Measurements from ENCODE around the gene GPATCH8. TPM values are rescaled to one million over a fixed set of nuclear protein-coding genes. Genes with fewer than 3 reads are reported as not detected.
A peak's percentile ranks its signal among the peaks of the same experiment; 100 is the strongest.

Gene GPATCH8
- total RNA-seq, 4 donors from 2014 or later = 14.5 to 53.1 (median 31.2) TPM

- Histone ChIP-seq H3K9me3 (no peaks in the 10 kb centered on the region), H3K27me3 (no peaks in the 10 kb centered on the region), H3K36me3 (peaks cover 0 to 16% (median 2%) of the 10 kb centered on the region in 4 donors), H3K4me3 (no peak overlapping the region), H3K4me1 (no peaks in the 10 kb centered on the region), H3K27ac (no peak overlapping the region)
- intact Hi-C loops (cut with DNase I; ENCODE audit: low total_unique reads) = no loop called here
- TF ChIP-seq CTCF (IDR thresholded peaks at IDR 0.05) (no peak), POLR2A (IDR thresholded peaks at IDR 0.05) (no peak), POLR2AphosphoS5 (IDR thresholded peaks at IDR 0.05) (no peak), EP300 (IDR thresholded peaks at IDR 0.05; ENCODE audit: low read depth) (no peak)
- in situ Hi-C loops (cut with MboI; ENCODE audit: low pct_ligation_motif_present in 1 of 4, low pct_unique_long_range_greater_than_20kb in 1 of 4, low sequenced_read_pairs in 3 of 4) = no loop called here
- 80 to 82% methylated on average over 2 to 4 of the region's 4 CpGs for WGBS, 2 donors (ENCODE audit: low coverage in 1 of 2)
- no peak for DNase-seq
Measured at GRCh38 chr17:44408786-44409185, 94.4 kb downstream of the GPATCH8 start.

DNA sequence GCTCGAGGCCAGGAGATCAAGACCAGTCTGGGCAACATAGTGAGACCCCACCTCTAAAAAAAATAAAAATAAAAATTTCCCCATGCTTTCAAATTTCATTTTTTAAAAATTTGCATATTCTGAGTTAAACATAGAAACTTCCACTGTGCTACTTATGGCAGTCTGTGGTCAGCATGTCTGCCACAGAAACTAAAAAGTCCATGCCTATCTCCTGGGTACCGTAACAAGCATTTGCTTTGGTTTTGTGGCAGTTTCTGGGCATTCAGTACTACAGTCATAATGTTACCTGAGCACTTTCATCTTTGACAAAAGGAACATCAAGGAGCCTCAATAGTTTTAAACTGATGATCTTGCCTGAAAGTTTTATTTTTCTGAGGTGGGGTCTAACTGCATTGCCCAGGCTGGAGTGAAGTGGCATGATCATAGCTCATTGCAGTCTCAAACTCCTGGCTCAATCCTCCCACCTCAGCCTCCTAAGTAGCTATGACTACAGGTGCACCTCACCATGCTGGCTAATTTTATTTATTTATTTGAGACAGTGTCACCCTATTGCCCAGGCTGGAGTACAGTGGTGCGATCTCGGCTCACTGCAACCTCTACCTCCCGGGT, 100.5 kb downstream of the GPATCH8 start:
- peaks cover 0 to 32% (median 16%) of the 10 kb centered on the region in 4 donors for H3K36me3 ChIP-seq
- in situ Hi-C loops (cut with MboI; ENCODE audit: low pct_ligation_motif_present in 1 of 4, low pct_unique_long_range_greater_than_20kb in 1 of 4, low sequenced_read_pairs in 3 of 4) (no loop called here), intact Hi-C loops (cut with DNase I; ENCODE audit: low total_unique reads) (no loop called here)
- H3K27ac ChIP-seq = no peak overlapping the region
- TF ChIP-seq EP300 (IDR thresholded peaks at IDR 0.05; ENCODE audit: low read depth) (no peak), POLR2AphosphoS5 (IDR thresholded peaks at IDR 0.05) (no peak)
- H3K27me3 ChIP-seq = no peaks in the 10 kb centered on the region
- DNase-seq = no peak
- H3K4me1 ChIP-seq = no peaks in the 10 kb centered on the region
- no peak overlapping the region for H3K4me3 ChIP-seq
- no peaks in the 10 kb centered on the region for H3K9me3 ChIP-seq
- WGBS, 2 donors (ENCODE audit: low coverage in 1 of 2) = 84 to 94% methylated on average over 2 to 5 of the region's 5 CpGs

DNA sequence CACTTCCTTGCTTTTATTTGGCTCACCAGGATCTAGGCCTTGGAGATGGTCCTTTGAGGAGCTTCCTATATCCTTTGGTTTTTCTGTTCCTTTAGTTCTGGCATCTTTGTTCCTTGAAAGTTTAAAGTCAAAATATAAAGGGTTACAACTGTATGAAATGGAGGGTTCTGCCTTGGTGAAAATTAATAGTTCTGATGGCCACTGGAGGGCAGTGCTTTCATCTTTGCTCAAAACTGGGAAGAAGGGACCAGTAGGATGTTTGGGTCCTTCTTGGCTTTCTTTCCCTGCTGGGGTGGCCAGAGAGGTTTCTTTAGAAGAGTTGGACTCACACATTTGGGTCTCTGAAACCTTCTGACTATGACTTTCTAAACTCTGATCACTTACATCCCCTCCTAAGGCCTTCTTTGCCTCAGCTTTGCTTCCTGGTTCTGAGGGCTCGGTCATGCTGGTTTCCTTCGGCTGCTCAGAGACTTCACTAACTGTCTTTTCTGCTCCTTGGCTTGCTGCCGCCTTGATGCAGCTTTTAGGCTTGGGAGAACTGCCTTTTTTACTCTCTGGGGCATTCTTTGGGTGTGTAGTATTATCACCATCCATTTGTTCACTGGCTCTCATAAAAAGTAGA, 102.9 kb downstream of the GPATCH8 start:
- no peak overlapping the region for H3K4me3 ChIP-seq
- no peak for DNase-seq
- no peak overlapping the region for H3K27ac ChIP-seq
- in situ Hi-C loops (cut with MboI; ENCODE audit: low pct_ligation_motif_present in 1 of 4, low pct_unique_long_range_greater_than_20kb in 1 of 4, low sequenced_read_pairs in 3 of 4) (no loop called here), intact Hi-C loops (cut with DNase I; ENCODE audit: low total_unique reads) (no loop called here)
- H3K4me1 ChIP-seq = no peaks in the 10 kb centered on the region
- H3K36me3 ChIP-seq = peaks cover 0 to 32% (median 14%) of the 10 kb centered on the region in 4 donors
- no peaks in the 10 kb centered on the region for H3K9me3 ChIP-seq
- no peaks in the 10 kb centered on the region for H3K27me3 ChIP-seq
- TF ChIP-seq EP300 (IDR thresholded peaks at IDR 0.05; ENCODE audit: low read depth) = no peak
- peak; percentile 22 to 32 (median 27) for TF ChIP-seq CTCF (IDR thresholded peaks at IDR 0.05)
- 90 to 93% methylated on average over 2 to 3 of the region's 3 CpGs for WGBS, 2 donors (ENCODE audit: low coverage in 1 of 2)

DNA sequence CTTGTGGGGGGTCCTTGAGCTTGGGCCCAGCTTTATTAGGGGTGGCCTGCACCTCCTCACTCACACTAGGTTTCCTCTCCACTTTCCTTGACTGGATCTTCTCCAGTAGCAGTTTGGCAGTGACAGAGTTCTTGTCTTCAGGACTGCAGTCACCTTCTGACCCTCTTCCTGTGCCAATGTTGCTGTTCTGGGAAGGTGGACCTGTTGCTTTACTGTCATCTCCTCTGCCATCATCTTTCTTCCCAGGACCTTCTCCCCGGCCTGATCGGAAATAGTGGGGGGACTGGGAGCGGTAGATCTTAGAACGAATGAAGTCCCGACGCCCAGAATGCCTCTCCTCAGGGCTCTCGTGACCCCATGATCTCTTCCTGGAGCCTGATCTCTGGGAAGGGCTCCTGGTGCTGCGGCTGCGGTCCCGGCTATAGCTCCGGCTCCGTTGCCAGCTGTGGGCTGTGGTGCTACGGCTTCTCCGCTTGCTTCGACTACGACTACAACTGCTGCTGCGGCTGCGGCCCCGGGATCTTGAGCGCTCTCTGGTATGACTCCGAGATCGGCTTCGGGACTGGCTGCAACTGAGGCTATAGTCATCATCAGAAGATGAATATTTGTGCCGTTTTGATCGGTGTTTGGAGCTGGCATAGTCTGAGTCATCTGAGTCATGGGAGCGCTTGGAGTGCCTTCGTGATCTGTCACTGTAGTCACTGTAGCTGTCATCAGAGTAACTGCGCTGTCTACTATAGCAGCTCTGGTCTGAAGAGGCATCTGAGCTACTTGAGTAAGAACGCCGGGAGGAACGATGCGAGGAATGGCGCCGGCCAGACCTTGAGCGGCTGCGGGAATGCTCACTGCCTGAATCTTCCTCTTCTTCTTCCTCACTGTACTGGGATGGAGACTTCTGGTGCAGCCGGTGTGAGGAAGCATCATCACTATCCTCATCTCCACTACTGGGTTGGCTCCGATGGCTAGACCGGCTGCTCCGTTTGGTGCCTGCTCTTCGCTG, 104.2 kb downstream of the GPATCH8 start:
- DNase-seq = no peak
- H3K27me3 ChIP-seq = no peaks in the 10 kb centered on the region
- in situ Hi-C loops (cut with MboI; ENCODE audit: low pct_ligation_motif_present in 1 of 4, low pct_unique_long_range_greater_than_20kb in 1 of 4, low sequenced_read_pairs in 3 of 4) (loop anchor here in 1 of 4 donors (25.0 kb wide), 1 partner anchor 113 kb away; the partner anchor contains the start of gene GPATCH8), intact Hi-C loops (cut with DNase I; ENCODE audit: low total_unique reads) (no loop called here)
- H3K36me3 ChIP-seq = peaks cover 0 to 27% (median 9%) of the 10 kb centered on the region in 4 donors
- TF ChIP-seq POLR2AphosphoS5 (IDR thresholded peaks at IDR 0.05) = no peak
- H3K9me3 ChIP-seq = no peaks in the 10 kb centered on the region
- H3K27ac ChIP-seq = no peak overlapping the region
- WGBS, 2 donors (ENCODE audit: low coverage in 1 of 2) = 97% methylated on average over 41 of the region's 41 CpGs; no CpG with 5 or more reads in 1 of the 2 donors
- no peaks in the 10 kb centered on the region for H3K4me1 ChIP-seq
- no peak overlapping the region for H3K4me3 ChIP-seq

Measured in transverse colon (tissue), 4 donors.